HG02759 (cell line): ENCODE measurements around the gene AJAP1.

Source experiments
- ATAC-seq: cut with Tn5 transposase; IDR thresholded peaks from one replicate; pipeline ENCODE4 v1.9.1; 2021; ENCODE audit warnings: mild to moderate bottlenecking, moderate library complexity; ENCODE audit not compliant: unreplicated experiment

AJAP1 gene

GRCh38 chr1:4728319-4729089, 74.1 kb downstream of the AJAP1 start:
- ATAC-seq: no peak

DNA sequence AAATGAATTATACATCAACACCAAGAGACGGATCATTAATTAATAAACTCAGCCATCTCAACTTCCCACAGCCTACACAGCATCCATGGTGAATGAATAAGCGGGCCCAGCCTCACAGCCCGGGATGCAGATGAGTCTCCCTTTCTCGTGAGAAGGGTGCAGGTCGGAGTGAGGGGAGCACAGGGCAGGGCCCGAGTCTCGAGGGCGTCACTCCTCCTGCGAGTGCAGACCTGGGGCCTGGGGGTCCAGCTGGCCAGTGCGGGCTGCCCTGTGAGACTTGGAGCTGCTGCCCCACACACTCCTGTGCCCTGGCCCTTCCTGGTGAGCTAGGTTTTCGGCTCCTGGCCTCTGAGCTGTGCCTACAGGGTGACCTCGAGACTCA, 74.7 kb downstream of the AJAP1 start:
- ATAC-seq: no peak

GRCh38 chr1:4730078-4730477, 75.7 kb downstream of the AJAP1 start:
- ATAC-seq: no peak

DNA sequence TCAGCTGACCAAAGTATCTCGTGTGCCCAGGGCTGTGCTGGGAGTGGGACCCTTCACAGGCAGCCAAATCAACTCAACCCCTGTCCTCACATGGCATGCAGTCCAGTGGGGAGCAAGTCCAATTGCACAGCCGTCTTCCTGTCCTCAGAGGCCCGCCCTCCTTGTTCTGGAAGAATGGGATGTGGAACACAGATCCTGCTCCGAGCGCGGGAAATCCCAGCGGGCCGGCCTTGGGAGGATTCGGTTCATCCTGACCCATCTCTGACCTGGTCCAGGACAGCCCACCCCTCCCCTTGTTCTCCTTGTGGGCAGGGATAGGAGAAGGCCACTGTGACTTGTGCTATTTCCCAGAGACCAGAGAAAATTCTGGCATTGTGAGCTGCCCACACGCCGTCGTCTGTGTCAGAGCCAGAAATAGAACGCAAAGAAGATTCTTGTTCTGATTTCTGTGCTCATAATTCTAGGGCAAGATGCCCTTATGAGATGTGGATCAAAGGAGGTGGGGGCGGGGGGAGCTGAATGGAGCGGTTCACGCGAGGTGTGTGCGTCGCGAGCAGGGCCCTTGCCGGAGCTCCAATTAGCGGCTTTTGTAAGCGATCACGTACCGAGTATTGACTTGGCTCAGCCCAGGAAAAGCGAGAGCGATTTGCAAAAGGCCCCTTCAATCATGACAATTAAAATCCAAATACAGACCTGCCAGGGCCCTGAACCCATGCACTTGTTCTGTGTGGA, 79.2 kb downstream of the AJAP1 start:
- ATAC-seq: no peak

- no peak for ATAC-seq
These were observed 79.8 kb downstream of the AJAP1 start for GRCh38 chr1:4734219-4734618.

DNA sequence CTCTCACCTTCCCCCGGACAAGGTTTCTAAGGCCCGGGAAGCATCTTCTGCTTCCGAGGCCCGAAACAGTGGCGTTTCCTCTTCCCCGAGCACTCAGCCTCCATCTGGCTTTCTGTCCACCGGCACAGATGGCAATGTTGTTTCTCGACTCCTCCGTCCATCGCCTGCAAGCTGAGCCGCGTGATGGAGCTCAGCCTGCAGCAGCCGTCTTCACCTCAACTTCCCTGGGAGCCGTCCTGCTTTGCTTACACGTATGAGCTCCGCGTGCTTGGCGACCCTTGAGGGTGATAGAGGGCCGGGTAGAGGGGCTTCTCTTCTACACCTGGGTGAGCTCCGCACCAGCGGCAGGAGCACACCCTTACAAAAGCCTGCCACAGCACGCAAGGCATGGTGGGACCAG, 80.4 kb downstream of the AJAP1 start:
- no peak for ATAC-seq

DNA sequence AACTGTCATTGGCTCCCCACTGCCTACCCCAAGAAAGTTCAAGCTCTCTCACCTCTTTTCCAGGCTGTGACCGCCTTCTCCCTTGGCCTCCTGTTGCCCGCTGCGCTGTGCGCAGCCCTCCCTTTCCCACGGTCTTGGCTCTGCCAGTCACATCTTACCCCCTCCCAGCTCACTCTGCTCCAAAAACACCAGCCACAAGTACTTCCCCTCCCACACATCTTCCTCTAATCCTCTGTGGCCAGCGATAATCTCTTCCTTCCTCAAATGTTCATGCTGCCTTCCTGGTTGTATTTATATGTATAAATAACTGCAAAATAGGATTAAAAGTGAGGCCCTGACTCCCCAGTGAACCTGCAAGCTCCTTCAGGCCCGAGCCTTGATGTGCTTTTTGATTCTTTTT, 81.8 kb downstream of the AJAP1 start:
- no peak for ATAC-seq

GRCh38 chr1:4741876-4742423, 87.5 kb downstream of the AJAP1 start:
- no peak for ATAC-seq

DNA sequence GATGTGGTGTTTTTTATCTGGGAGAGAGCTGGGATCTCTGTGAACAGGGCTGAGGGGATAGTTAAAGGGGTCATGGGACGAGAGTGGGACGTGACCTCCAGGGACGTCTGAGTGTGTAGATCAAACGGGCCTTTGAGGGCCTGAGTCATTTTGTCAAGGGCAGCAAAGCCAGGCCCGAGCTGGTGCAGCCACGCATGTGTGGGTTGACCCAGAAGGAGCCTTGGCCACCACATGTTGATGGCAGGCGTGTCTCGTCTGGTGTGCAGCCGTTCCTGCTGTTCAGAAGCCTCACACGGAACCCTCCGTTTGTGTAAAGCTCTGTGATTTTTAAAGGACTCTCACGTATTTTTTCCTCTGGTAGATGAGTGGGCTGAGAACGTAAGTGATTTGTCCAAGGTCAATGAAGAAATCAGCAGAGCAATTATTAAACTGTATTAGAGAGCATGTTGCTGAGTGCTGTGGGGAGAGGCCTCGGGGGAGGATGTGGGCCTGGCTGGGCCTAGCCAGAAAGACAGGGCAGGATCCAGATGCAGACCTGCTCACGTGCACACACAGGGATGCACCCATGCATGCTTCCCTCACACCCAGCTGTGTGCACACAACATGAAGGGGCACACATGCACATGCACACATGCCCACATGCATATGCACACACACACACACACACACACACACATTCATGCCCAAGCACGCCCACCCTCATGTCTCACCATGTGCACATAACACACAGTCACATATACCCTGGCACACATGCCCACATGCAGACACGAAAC, 89.8 kb downstream of the AJAP1 start:
- ATAC-seq: no peak

GRCh38 chr1:4745560-4745959, 91.2 kb downstream of the AJAP1 start:
- no peak for ATAC-seq

- ATAC-seq: no peak
These were observed 95.0 kb downstream of the AJAP1 start for GRCh38 chr1:4749406-4749805.

- ATAC-seq: no peak
These were observed 95.8 kb downstream of the AJAP1 start for GRCh38 chr1:4750177-4750576.

DNA sequence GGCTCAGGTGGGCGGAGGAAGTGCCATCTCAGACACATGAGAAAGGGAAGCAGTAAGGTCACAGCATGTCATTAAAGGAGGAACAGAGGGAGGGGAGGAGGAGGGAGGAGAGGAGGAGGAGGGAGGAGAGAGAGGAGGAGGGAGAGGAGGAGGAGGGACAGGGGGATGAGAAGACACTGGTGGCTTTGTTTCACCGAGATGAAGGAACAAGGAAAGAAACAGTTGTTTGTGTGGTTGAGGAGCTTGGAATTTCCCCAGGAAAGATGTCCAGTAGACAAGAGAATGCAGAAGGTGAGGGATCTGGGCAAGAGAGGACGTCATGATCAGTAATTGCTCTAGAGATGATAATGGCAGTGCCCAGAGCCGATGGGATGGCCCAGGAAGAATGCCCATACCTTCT, 97.7 kb downstream of the AJAP1 start:
- no peak for ATAC-seq

DNA sequence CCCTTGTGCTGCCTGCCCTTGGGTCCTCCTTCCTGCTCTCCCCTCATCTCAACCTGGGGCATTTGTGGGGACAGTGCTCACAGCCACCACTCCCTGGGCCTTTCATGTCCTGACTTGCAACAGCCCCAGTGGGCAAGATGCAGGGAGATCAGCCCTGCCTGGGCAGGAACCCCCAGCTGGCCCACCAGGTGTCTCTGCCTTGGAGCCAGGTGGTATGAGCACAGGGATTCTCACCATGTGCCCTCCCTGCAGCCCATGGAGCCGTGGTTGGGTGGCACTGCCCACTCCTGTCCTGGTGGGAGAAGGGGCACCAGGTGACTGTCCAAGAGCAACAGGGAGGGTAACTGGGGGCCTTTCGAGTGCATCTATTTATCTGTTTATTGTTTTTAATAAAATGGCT, 100.4 kb downstream of the AJAP1 start:
- no peak for ATAC-seq

GRCh38 chr1:4755301-4755845, 101.0 kb downstream of the AJAP1 start:
- no peak for ATAC-seq

GRCh38 chr1:4755864-4756504, 101.6 kb downstream of the AJAP1 start:
- ATAC-seq: no peak

GRCh38 chr1:4756851-4757580, 102.6 kb downstream of the AJAP1 start:
- ATAC-seq: no peak

GRCh38 chr1:4759671-4760070, 105.3 kb downstream of the AJAP1 start:
- no peak for ATAC-seq

DNA sequence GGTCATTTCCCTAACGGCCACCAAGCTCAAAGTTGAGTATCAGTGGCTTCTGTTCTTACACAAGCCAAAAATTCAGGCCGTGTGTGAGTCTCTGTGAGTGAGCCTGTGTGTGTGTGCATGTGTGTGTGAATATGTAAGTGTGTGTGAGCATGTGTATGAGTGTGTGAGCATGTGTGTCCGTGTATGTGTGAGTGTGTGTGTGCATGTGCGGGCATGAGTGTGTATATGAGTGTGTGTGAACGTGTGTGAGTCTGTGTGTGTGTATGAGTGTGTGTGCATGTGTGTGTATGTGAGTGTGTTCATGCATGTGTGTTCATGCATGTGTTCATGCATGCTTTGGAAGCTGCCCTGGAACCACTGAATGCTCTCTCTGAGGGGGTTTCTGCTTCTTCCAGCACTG, 105.7 kb downstream of the AJAP1 start:
- no peak for ATAC-seq

DNA sequence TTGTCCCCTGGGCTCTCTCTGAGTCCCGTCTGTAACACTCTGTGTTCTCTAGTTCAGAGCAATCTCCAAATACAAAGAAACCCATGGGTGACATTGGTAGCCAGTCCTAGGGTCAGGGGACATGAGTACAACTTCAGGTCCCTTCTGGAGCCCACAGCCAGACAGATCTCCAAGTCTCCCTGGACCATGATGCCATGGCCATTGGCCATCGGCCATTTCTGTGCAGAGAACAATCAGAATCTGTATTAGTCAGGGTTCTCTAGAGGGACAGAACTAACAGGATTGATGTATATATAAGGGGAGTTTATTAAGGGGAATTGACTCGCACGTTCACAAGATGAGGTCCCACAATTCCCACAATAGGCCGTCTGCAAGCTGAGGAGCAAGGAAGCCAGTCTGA, 106.9 kb downstream of the AJAP1 start:
- ATAC-seq: no peak
